K562 (cell line): Measurements from ENCODE around the gene ILK. TPM values are rescaled to one million over a fixed set of nuclear protein-coding genes. Genes with fewer than 3 reads are reported as not detected.
A peak's percentile ranks its signal among the peaks of the same experiment; 100 is the strongest.

Source experiments
- BMI1 ChIP-seq: fragments of 150-350 bp; IDR thresholded peaks from 2 replicates; pipeline ENCODE4 v1.6.1; 2014; ENCODE audit warnings: low read length
- CBFB ChIP-seq: sonication (generic); formaldehyde crosslinking; IDR thresholded peaks from 2 replicates; pipeline ENCODE4 v1.4.0; 2020; ENCODE audit warnings: mild to moderate bottlenecking, missing genetic modification reagents
- CCNT2 ChIP-seq: IDR thresholded peaks from 2 replicates; pipeline ENCODE4 v1.6.1; 2011; ENCODE audit warnings: borderline replicate concordance, low read depth, mild to moderate bottlenecking, moderate library complexity, mixed read lengths, low read length; ENCODE audit not compliant: insufficient read length; ENCODE audit errors: extremely low read depth
- CTBP1 ChIP-seq: fragments of 450-650 bp; IDR thresholded peaks from 2 replicates; pipeline ENCODE4 v1.6.1; 2016; ENCODE audit warnings: borderline replicate concordance
- HOMEZ ChIP-seq: fragments of 250-450 bp; sonication (Bioruptor Pico); IDR thresholded peaks from 2 replicates; pipeline ENCODE4 v1.4.0; 2020; ENCODE audit warnings: mild to moderate bottlenecking, moderate library complexity
- ILK ChIP-seq: fragments of 450-650 bp; IDR thresholded peaks from 2 replicates; pipeline ENCODE4 v1.6.1; 2016; ENCODE audit warnings: missing genetic modification characterization, low read depth, mild to moderate bottlenecking, missing compliant biosample characterization, moderate library complexity, borderline replicate concordance
- KLF13 ChIP-seq: fragments of 450-650 bp; IDR thresholded peaks from 2 replicates; pipeline ENCODE4 v1.6.1; 2016; ENCODE audit warnings: missing genetic modification characterization, low read depth, mild to moderate bottlenecking, missing compliant biosample characterization, moderate library complexity, borderline replicate concordance
- MTA2 ChIP-seq: fragments of 450-650 bp; IDR thresholded peaks from 2 replicates; pipeline ENCODE4 v1.6.1; 2016; ENCODE audit warnings: low read depth
- PTBP1 ChIP-seq: fragments of 200-400 bp; formaldehyde crosslinking; IDR thresholded peaks from 2 replicates; pipeline ENCODE4 v1.6.1; 2017; ENCODE audit warnings: low read depth, low read length
- TFAP4 ChIP-seq: sonication (generic); formaldehyde crosslinking; IDR thresholded peaks from 2 replicates; pipeline ENCODE4 v1.8.0; 2022; ENCODE audit warnings: missing genetic modification reagents, mild to moderate bottlenecking, moderate library complexity, borderline replicate concordance
- THRAP3 ChIP-seq: fragments of 450-650 bp; IDR thresholded peaks from 2 replicates; pipeline ENCODE4 v1.6.1; 2016; ENCODE audit warnings: mild to moderate bottlenecking, inconsistent platforms, borderline replicate concordance
- ZBTB8A ChIP-seq: fragments of 450-650 bp; IDR thresholded peaks from 2 replicates; pipeline ENCODE4 v1.6.1; 2018; ENCODE audit warnings: mild to moderate bottlenecking, moderate library complexity; ENCODE audit not compliant: partially characterized antibody
- ZNF143 ChIP-seq: sonication (generic); formaldehyde crosslinking; IDR thresholded peaks from 2 replicates; pipeline ENCODE4 v1.9.0; 2022; ENCODE audit warnings: mild to moderate bottlenecking, missing genetic modification reagents
- ZNF146 ChIP-seq: IDR thresholded peaks from one replicate; pipeline ENCODE4 v1.6.1; 2018; ENCODE audit warnings: missing compliant biosample characterization; ENCODE audit not compliant: unreplicated experiment
- ZNF175 ChIP-seq: fragments of 200-800 bp; sonication (Bioruptor generic); IDR thresholded peaks from 2 replicates; pipeline ENCODE4 v1.6.1; 2016; ENCODE audit warnings: low read depth, mild to moderate bottlenecking, missing genetic modification characterization, missing compliant biosample characterization
- ZNF282 ChIP-seq: sonication (generic); formaldehyde crosslinking; IDR thresholded peaks from 2 replicates; pipeline ENCODE4 v1.8.1; 2023; ENCODE audit warnings: missing genetic modification reagents
- polyA plus RNA-seq, 8 experiments: library from polyadenylated mRNA; depleted of rRNA in 4 of 8; stranded (reverse) in 5 of 8; unstranded in 3 of 8; fragments of >200 nt; fragmentation: Nextera tagmentation in 2 of 8; fragmentation: Illumina TruSeq in 1 of 8; extraction: Ambion mirVana in 2 of 8; extraction: Trizol in 1 of 8; gene quantifications; 2 replicates each; pipeline versions ENCODE4 v1.2.1 to v1.2.3, GENCODE V29; 2011 to 2014; ENCODE audit warnings: inconsistent platforms in 1 of 8, missing spikeins in 1 of 8
- total RNA-seq, 7 experiments: library from RNA; depleted of rRNA in 6 of 7; stranded (reverse); fragments of >200 nt in 6 of 7; fragmentation: Illumina TruSeq in 2 of 7; extraction: Trizol in 2 of 7; gene quantifications; 2 replicates each; pipeline versions ENCODE4 v1.2.1 to v1.2.3, GENCODE V29; 2011 to 2021; ENCODE audit warnings: low replicate concordance in 1 of 7
- TF ChIP-seq, protein P1 (sequence below): fragments of 250-450 bp; sonication (Bioruptor Pico); IDR thresholded peaks from 2 replicates; pipeline ENCODE4 v1.4.0; 2020

ILK gene
- total and polyA plus RNA-seq, 9 of the 15 experiments (the other 6 are each of a cell fraction or from before 2014, with no cell fraction given), result 43.3 to 95.9 (median 58.9) TPM

DNA sequence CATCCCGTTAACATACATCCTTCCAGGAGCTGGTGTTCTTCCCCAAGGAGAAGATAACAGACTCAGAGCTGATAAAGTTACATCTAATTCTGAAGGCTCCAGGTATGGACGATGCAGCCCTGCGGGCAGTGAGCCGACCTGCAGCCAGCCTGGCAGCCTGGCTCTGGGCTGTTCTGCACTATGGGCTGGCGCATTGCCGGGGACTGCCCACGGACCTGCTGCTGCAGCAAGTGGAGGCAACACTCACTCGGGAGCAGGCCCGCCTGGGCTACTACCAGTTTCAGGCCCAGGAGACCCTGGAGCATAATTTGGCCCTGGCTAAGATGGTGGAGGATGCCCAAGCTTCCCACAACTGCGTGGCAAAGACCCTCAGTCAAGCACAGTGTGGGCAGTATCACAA lies 39.9 kb upstream of the ILK start (continued):
- TF ChIP-seq THRAP3 (no peak), CCNT2 (peak; percentile 16), PTBP1 (no peak), ZNF175 (CRISPR knock-in tag) (no peak), CBFB (CRISPR knock-in tag) (no peak), ZNF143 (CRISPR knock-in tag) (no peak), CTBP1 (peak; percentile 21; the same call in 1 of the 2 replicates), ZNF282 (CRISPR knock-in tag) (no peak), ILK (tag) (no peak), BMI1 (no peak), TFAP4 (CRISPR knock-in tag) (peak; percentile 83; the same call in 1 of the 2 replicates), HOMEZ (CRISPR knock-in tag) (no peak), ZBTB8A (no peak), MTA2 (no peak), KLF13 (tag) (no peak), ZNF146 (CRISPR knock-in tag) (no peak)
- TF ChIP-seq, protein P1, sequence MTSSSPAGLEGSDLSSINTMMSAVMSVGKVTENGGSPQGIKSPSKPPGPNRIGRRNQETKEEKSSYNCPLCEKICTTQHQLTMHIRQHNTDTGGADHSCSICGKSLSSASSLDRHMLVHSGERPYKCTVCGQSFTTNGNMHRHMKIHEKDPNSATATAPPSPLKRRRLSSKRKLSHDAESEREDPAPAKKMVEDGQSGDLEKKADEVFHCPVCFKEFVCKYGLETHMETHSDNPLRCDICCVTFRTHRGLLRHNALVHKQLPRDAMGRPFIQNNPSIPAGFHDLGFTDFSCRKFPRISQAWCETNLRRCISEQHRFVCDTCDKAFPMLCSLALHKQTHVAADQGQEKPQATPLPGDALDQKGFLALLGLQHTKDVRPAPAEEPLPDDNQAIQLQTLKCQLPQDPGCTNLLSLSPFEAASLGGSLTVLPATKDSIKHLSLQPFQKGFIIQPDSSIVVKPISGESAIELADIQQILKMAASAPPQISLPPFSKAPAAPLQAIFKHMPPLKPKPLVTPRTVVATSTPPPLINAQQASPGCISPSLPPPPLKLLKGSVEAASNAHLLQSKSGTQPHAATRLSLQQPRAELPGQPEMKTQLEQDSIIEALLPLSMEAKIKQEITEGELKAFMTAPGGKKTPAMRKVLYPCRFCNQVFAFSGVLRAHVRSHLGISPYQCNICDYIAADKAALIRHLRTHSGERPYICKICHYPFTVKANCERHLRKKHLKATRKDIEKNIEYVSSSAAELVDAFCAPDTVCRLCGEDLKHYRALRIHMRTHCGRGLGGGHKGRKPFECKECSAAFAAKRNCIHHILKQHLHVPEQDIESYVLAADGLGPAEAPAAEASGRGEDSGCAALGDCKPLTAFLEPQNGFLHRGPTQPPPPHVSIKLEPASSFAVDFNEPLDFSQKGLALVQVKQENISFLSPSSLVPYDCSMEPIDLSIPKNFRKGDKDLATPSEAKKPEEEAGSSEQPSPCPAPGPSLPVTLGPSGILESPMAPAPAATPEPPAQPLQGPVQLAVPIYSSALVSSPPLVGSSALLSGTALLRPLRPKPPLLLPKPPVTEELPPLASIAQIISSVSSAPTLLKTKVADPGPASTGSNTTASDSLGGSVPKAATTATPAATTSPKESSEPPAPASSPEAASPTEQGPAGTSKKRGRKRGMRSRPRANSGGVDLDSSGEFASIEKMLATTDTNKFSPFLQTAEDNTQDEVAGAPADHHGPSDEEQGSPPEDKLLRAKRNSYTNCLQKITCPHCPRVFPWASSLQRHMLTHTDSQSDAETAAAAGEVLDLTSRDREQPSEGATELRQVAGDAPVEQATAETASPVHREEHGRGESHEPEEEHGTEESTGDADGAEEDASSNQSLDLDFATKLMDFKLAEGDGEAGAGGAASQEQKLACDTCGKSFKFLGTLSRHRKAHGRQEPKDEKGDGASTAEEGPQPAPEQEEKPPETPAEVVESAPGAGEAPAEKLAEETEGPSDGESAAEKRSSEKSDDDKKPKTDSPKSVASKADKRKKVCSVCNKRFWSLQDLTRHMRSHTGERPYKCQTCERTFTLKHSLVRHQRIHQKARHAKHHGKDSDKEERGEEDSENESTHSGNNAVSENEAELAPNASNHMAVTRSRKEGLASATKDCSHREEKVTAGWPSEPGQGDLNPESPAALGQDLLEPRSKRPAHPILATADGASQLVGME (CRISPR knock-in tag), result 0 out of 2 replicates have a peak, but pooled peaks have one; percentile 3
